ENCODE results near the gene SPAG16.

DNA sequence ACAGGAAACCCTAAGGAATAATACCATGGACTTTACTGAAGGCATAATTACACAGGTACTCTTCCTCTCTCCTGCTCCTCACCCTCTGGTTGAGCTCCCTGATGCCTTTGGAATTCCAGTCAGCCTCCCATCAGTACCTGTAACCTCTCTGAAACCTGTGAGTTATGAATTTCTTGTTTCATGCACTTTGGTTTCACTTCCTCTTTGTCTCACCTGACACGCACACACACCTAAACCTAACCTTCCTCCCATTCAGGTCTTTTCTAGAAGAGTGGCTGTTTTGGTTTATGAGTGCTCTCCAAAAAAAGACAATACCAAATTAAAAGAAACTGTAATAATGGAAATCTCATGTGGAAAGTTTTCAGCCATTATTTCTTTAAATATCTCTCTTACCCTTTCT is 675.3 kb downstream of the SPAG16 start:
- TF ChIP-seq, protein P1, sequence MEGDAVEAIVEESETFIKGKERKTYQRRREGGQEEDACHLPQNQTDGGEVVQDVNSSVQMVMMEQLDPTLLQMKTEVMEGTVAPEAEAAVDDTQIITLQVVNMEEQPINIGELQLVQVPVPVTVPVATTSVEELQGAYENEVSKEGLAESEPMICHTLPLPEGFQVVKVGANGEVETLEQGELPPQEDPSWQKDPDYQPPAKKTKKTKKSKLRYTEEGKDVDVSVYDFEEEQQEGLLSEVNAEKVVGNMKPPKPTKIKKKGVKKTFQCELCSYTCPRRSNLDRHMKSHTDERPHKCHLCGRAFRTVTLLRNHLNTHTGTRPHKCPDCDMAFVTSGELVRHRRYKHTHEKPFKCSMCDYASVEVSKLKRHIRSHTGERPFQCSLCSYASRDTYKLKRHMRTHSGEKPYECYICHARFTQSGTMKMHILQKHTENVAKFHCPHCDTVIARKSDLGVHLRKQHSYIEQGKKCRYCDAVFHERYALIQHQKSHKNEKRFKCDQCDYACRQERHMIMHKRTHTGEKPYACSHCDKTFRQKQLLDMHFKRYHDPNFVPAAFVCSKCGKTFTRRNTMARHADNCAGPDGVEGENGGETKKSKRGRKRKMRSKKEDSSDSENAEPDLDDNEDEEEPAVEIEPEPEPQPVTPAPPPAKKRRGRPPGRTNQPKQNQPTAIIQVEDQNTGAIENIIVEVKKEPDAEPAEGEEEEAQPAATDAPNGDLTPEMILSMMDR (IDR thresholded peaks at IDR 0.05; ENCODE audit: insufficient read depth, low read length, poor library complexity, severe bottlenecking) = no peak
- TF ChIP-seq EZH2phosphoT487 (conservative IDR thresholded peaks at IDR 0.05; ENCODE audit: low read length) = no peak
